ENCODE results near the gene ZNF845. TPM values are rescaled to one million over a fixed set of nuclear protein-coding genes. Genes with fewer than 3 reads are reported as not detected.
A peak's percentile ranks its signal among the peaks of the same experiment; 100 is the strongest.
"Not testable (repeated sequence)": the region's sequence is repeated elsewhere in the genome, so short reads cannot be mapped to it uniquely, and the experiment has no call there.

Gene ZNF845
- polyA plus RNA-seq, 3 donors from 2014 or later = 3.1 to 8.8 (median 6.4) TPM

DNA sequence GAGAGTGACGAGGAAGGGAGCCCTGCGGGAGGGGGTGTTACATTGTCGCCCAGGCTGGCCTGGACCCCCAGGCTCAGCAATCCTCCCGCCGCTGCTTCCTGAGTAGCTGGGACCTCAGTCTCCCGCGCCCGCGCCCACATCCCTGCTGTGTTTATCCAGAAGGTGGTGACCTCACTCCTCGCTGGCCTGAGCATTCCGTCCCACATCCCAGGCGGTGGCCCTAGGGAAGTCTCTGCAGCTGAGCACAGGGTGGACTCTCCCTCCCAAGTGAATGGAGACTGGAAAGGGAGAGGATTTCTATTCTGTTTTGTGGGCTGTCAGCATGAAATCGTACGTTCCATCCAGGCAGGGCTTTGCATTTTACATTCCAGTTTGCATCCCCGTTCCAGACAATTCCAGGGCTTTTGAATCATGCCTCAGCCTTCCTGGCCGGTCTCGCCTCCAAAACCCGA lies 61.0 kb downstream of the ZNF845 start:
- H3K36me3 Mint-ChIP-seq = peaks cover 12 to 19% (median 13%) of the 10 kb centered on the region in 3 donors
- H3K27me3 Mint-ChIP-seq (ENCODE audit: low read depth in 3 of 3) = peaks cover 5 to 9% (median 6%) of the 10 kb centered on the region in 3 donors
- H3K4me1 Mint-ChIP-seq = peaks cover 24 to 41% of the 10 kb centered on the region in 2 donors
- H3K27ac Mint-ChIP-seq = peak overlapping the region; percentile 84 to 98 (median 92)
- H3K4me3 Mint-ChIP-seq = peak overlapping the region; percentile 96 to 99 (median 97)
- DNase-seq = no peak
- peaks cover 6 to 18% (median 15%) of the 10 kb centered on the region in 6 donors for H3K9me3 Mint-ChIP-seq

DNA sequence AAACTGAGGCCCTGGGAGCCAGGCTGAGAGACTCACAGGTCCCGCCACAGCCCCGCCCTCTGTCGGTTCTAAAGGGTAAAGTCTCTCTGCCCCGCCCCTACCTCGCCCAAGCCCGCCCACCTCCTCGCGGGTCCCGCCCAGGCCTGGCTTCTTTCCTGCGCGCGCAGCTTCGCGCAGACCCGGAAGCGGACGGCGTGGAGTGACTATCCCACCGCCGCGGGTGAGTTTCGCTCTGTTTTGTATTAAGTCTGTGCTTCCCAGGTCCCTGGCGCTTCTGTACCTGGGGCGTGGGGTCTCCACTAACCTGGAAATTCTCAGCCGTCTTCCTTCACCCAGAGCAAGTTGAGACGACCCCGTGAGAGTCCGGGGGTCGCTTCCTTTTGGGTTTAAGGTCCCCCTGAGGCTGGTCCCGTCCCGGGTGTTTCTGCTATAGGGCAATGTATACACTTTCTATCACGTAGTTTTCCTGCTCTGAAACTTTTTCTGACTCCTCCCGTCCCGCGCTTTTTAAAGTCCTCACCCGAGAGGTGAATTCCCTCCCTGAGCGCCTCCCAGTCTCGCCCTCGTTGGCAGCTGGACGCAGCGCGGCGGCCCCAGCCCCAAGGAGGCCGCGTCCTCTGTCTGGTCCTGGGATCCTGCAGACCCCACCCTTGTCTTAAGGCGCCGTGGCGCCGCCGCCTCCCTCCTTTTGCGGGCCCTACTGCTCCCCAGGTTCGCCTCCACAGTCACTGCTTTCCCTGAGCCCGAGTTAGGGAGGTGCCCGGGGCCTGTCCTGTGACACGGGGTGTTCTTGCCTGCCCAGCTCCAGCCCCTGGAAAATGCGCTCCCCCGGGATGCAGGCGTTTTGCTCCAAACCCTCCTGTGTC lies 61.7 kb downstream of the ZNF845 start, which contains the start of gene ZNF765:
TSS of gene ZNF765 (plus strand) at position 176 of the 866 bp plus-strand sequence. CDS start 2,867 bp downstream, outside the sequence.
- Mint-ChIP-seq H3K36me3 (peaks cover 15 to 21% (median 18%) of the 10 kb centered on the region in 3 donors), H3K4me3 (peak within 1 kb of the TSS; percentile 96 to 99 (median 97)), H3K27me3 (ENCODE audit: low read depth in 3 of 3) (peaks cover 5 to 9% (median 6%) of the 10 kb centered on the region in 3 donors), H3K27ac (peak within 1 kb of the TSS; percentile 84 to 98 (median 92)), H3K4me1 (peaks cover 25 to 41% of the 10 kb centered on the region in 2 donors), H3K9me3 (peaks cover 3 to 12% (median 10%) of the 10 kb centered on the region in 6 donors)
- peak; percentile 96 to 97 (median 96) for DNase-seq

DNA sequence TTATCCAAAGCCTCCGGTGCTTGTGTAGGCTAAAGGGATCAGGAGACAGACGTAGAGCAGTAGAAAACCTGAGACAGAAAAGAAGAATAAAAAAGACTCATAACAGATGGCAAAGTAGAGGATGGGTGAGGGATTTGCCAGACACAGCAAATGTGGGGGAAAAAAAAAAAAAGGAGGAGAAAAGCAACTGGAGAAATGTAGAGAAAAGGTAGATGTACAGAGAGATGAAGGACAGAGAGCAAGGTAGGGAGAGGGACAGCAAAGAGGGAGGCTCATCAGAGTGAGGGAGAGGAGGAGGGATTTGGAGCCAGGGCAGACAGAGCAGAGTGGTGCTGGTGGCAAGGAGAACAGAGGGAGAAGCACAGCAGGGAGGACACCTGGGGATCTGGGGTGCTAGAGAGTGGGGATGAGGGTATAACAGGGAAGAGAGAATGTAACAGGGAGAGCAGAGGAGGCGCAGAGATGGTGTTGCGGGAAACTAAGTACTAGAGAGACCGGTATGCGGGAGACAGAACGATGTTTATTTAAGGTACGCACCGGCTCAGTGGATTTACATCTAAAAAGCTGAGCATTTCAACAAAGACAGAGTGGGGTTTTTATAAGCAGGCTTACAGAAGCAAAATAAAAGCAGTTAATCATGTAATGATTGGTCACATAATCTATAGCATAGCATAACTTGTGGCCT lies 62.4 kb downstream of the ZNF845 start:
- Mint-ChIP-seq H3K27ac (peak overlapping the region; percentile 84 to 98 (median 92)), H3K4me1 (peaks cover 27 to 41% of the 10 kb centered on the region in 2 donors), H3K4me3 (peak overlapping the region; percentile 96 to 99 (median 97)), H3K36me3 (peaks cover 20 to 28% (median 23%) of the 10 kb centered on the region in 3 donors)
- DNase-seq; H3K9me3 Mint-ChIP-seq; H3K27me3 Mint-ChIP-seq (ENCODE audit: low read depth in 3 of 3): not testable (repeated sequence)

DNA sequence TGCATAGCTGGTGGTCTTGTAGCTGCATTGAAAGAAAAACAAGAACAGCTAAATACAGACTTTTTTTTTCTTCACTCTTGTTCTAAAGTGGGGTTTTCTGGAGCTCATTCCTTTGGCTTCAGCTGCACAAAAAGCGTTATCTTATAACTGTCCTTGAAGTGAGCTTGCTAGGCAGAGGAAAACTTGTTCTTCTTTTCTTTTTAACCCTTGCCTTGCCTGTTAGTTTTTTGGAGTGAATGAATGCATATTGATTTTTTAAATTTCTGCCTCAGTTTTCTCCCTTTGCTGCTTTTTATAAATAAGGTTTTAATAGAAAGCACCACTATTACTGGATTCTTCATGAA lies 62.9 kb downstream of the ZNF845 start:
- Mint-ChIP-seq H3K27me3 (ENCODE audit: low read depth in 3 of 3) (peaks cover 5 to 9% (median 6%) of the 10 kb centered on the region in 3 donors), H3K36me3 (peaks cover 24 to 30% (median 28%) of the 10 kb centered on the region in 3 donors), H3K4me3 (peak overlapping the region; percentile 96 to 99 (median 97)), H3K27ac (peak overlapping the region in 4 of 6 donors; percentile 24 to 94 (median 88)), H3K4me1 (peaks cover 27 to 41% of the 10 kb centered on the region in 2 donors), H3K9me3 (peaks cover 0 to 7% (median 3%) of the 10 kb centered on the region in 6 donors)
- DNase-seq = no peak

DNA sequence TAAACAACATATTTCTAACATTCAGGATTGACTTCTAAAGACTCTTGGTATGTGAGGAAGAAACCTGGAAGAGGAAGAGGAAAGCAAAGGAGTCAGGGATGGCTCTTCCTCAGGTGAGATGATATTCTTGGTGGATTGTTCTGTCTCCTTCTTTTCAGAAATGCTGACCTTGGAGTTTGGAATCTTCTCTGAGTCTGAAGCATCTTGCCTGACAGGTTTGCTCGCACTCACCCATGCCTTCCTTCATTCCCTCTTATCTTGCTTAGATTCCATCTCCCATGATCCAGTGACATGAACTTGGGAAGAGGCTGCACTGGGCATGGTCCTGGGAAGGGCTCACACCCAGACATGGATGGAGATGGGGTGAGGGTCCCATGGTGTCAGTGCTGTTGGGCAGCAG lies 64.4 kb downstream of the ZNF845 start:
- DNase-seq; H3K4me3 Mint-ChIP-seq; H3K27me3 Mint-ChIP-seq (ENCODE audit: low read depth in 3 of 3): not testable (repeated sequence)
- H3K9me3 Mint-ChIP-seq = peaks cover under 1 to 17% (median 7%) of the 10 kb centered on the region in 6 donors
- H3K4me1 Mint-ChIP-seq = peaks cover 27 to 41% of the 10 kb centered on the region in 2 donors
- H3K27ac Mint-ChIP-seq = peak overlapping the region in 1 of 6 donors; percentile 30
- peaks cover 35 to 44% (median 41%) of the 10 kb centered on the region in 3 donors for H3K36me3 Mint-ChIP-seq

Other genes with a start within 250 kb of the ZNF845 start
- gene ZNF160, start 230.3 kb upstream of the ZNF845 start, polyA plus RNA-seq = 10 to 100 TPM in 2 of 3 donors, 1 to 10 TPM in 1; 8.5 to 25.3 (median 13.9) TPM
- gene ZNF415, start 200.8 kb upstream of the ZNF845 start, polyA plus RNA-seq = 1 to 10 TPM; 3.1 to 7.3 (median 6.0) TPM
- gene ZNF347, start 174.7 kb upstream of the ZNF845 start, polyA plus RNA-seq = 1 to 10 TPM; 2.1 to 9.2 (median 3.2) TPM
- 10 to 100 TPM in 2 of 3 donors, 1 to 10 TPM in 1; 7.6 to 12.8 (median 11.2) TPM for gene ZNF665, start 140.4 kb upstream of the ZNF845 start, polyA plus RNA-seq
- gene ZNF677, start 78.9 kb upstream of the ZNF845 start, polyA plus RNA-seq = 10 to 100 TPM; 16.6 to 36.1 (median 30.6) TPM
- not detected for gene VN1R2, start 75.5 kb upstream of the ZNF845 start, polyA plus RNA-seq
- not detected for gene VN1R4, start 66.0 kb upstream of the ZNF845 start, polyA plus RNA-seq
- gene ZNF525, start 32.0 kb downstream of the ZNF845 start, polyA plus RNA-seq = 10 to 100 TPM in 1 of 3 donors, 1 to 10 TPM in 1, not detected in 1; 4.8 to 10.9 TPM
- 10 to 100 TPM in 1 of 3 donors, 1 to 10 TPM in 2; 5.2 to 13.0 (median 8.7) TPM for gene ZNF765, start 61.4 kb downstream of the ZNF845 start, polyA plus RNA-seq
- gene ZNF761, start 98.2 kb downstream of the ZNF845 start, polyA plus RNA-seq = 1 to 10 TPM; 4.4 to 8.9 (median 6.9) TPM
- 1 to 10 TPM; 1.6 to 6.1 (median 2.7) TPM for gene ZNF813, start 134.0 kb downstream of the ZNF845 start, polyA plus RNA-seq
- 10 to 100 TPM; 11.8 to 35.8 (median 21.8) TPM for gene ZNF331, start 204.4 kb downstream of the ZNF845 start, polyA plus RNA-seq